ENCODE results near the gene RNF214. TPM values are rescaled to one million over a fixed set of nuclear protein-coding genes. Genes with fewer than 3 reads are reported as not detected.

Gene RNF214
- total and polyA plus RNA-seq, 2 of the 4 experiments (the other 2 are of a cell fraction) = 7.9 to 14.8 TPM

GRCh38 chr11:117273550-117274289, 41.2 kb downstream of the RNF214 start:
- ATAC-seq (ENCODE audit: low read depth) (peak; percentile 93), DNase-seq (peak; percentile 92)
- no TSS peak for BruUV-seq (replicated peaks)
- ChIA-PET CTCF (interaction anchor here (0.8 to 1.0 kb wide), 3 partner anchors 25 to 42 kb away, joined by 3 read pairs; no protein-coding TSS in a partner anchor), POLR2A (ENCODE audit: unreplicated experiment) (no interaction called here)
- Histone ChIP-seq H3K9me1 (ENCODE audit: insufficient read depth, low read length) (no peaks in the 10 kb centered on the region), H4K5ac (ENCODE audit: low read depth, low read length) (peak overlapping the region; percentile 45; the same call in 1 of the 2 replicates), H3K9ac (ENCODE audit: low read depth, low read length) (peak overlapping the region; percentile 27), H3K27ac (ENCODE audit: insufficient read depth, low read length) (peak overlapping the region; percentile 91), H3K4me2 (ENCODE audit: low read depth, low read length) (peak overlapping the region; percentile 63), H3K79me1 (ENCODE audit: low read depth in 1 of 2, low read length in 2 of 2) (peaks cover 8 to 30% of the 10 kb centered on the region in 2 experiments; a peak in 2 of 4 replicates), H3K4ac (ENCODE audit: low read depth, low read length) (peak overlapping the region; percentile 66; the same call in 1 of the 2 replicates), H4K20me1 (ENCODE audit: insufficient read depth, low read length) (no peaks in the 10 kb centered on the region; the same call in 1 of the 2 replicates), H2AFZ (replicated peaks; ENCODE audit: low read length, poor library complexity) (peak overlapping the region; percentile 68), H3K4me1 (ENCODE audit: control insufficient read depth, insufficient read depth, low read length) (peaks cover 4% of the 10 kb centered on the region), H3K4me3 (ENCODE audit: insufficient read depth, low read depth, low read length) (peak overlapping the region; percentile 11; the same call in 1 of the 2 replicates), H3K14ac (replicated peaks; ENCODE audit: low read depth, low read length) (0 out of 2 replicates have a peak overlapping the region, but pooled peaks have one; percentile 51), H2BK5ac (ENCODE audit: low read depth, low read length, poor library complexity, severe bottlenecking) (peak overlapping the region; percentile 95), H3K9me3 (ENCODE audit: control insufficient read depth, insufficient read depth, low read length) (no peaks in the 10 kb centered on the region; the same call in 1 of the 2 replicates), H3K36me3 (ENCODE audit: control insufficient read depth, insufficient read depth, low read length) (peaks cover 4% of the 10 kb centered on the region), H2AK9ac (replicated peaks; ENCODE audit: low read depth, low read length, poor library complexity) (no peak overlapping the region), H2BK15ac (ENCODE audit: low read depth, low read length) (peak overlapping the region; percentile 85), H2BK120ac (ENCODE audit: low read depth, low read length) (peak overlapping the region; percentile 88), H3K23ac (ENCODE audit: low read depth, low read length) (peak overlapping the region; percentile 71; the same call in 1 of the 2 replicates), H3K18ac (ENCODE audit: low read depth, low read length) (peak overlapping the region; percentile 48; the same call in 1 of the 2 replicates), H2AK5ac (ENCODE audit: low read depth, low read length) (no peak overlapping the region), H4K8ac (ENCODE audit: low read depth in 2 of 2, low read length in 2 of 2) (peak overlapping the region; percentile 3 to 89; a peak in 3 of 4 replicates), H4K91ac (ENCODE audit: insufficient read depth, low read depth, low read length) (peak overlapping the region; percentile 69; the same call in 1 of the 2 replicates), H3K56ac (ENCODE audit: extremely low read depth, insufficient read depth, low read length) (peak overlapping the region; percentile 82), H2BK20ac (ENCODE audit: low read depth, low read length) (peak overlapping the region; percentile 78), H3K27me3 (ENCODE audit: control insufficient read depth, insufficient read depth, low read length) (no peaks in the 10 kb centered on the region)
- in situ Hi-C loops (cut with MboI; ENCODE audit: low sequenced_read_pairs) (no loop called here), intact Hi-C loops (cut with micrococcal nuclease) (no loop called here), dilution Hi-C loops (cut with HindIII; ENCODE audit: low sequenced_read_pairs, unreplicated experiment) (no loop called here)
- WGBS, 2 experiments (ENCODE audit: extremely low coverage in 2 of 2, insufficient read length in 1 of 2) = 0% methylated on average over 2 of the region's 9 CpGs; no CpG with 5 or more reads in 1 of the 2 experiments
- TF ChIP-seq MXI1 (IDR thresholded peaks at IDR 0.05; ENCODE audit: borderline replicate concordance, low read depth, low read length) (peak; percentile 61), FOS (IDR thresholded peaks at IDR 0.05; ENCODE audit: low read depth, low read length) (peak; percentile 84), NFE2L2 (IDR thresholded peaks at IDR 0.05; ENCODE audit: low read depth, low read length) (peak; percentile 40; the same call in 1 of the 2 replicates), CEBPB (IDR thresholded peaks at IDR 0.05; ENCODE audit: low read depth, low read length) (peak; percentile 90), CTCF (conservative IDR thresholded peaks at IDR 0.05; ENCODE audit: low read depth, low read length) (no peak), USF2 (IDR thresholded peaks at IDR 0.05; ENCODE audit: low read depth, low read length) (no peak), CHD1 (IDR thresholded peaks at IDR 0.05; ENCODE audit: low read depth, low read length) (no peak), POLR2A (IDR thresholded peaks at IDR 0.05; ENCODE audit: low read depth, low read length) (no peak), MAFK (IDR thresholded peaks at IDR 0.05; ENCODE audit: low read depth, low read length) (peak; percentile 40; the same call in 1 of the 2 replicates), RFX5 (IDR thresholded peaks at IDR 0.05; ENCODE audit: low read depth, low read length) (no peak), RCOR1 (IDR thresholded peaks at IDR 0.05; ENCODE audit: insufficient replicate concordance, low read length) (no peak), MAZ (IDR thresholded peaks at IDR 0.05; ENCODE audit: borderline replicate concordance, low read depth, low read length) (no peak), RAD21 (IDR thresholded peaks at IDR 0.05; ENCODE audit: low read length) (no peak), SMC3 (IDR thresholded peaks at IDR 0.05; ENCODE audit: low read depth, low read length) (no peak), BHLHE40 (IDR thresholded peaks at IDR 0.05; ENCODE audit: low read depth, low read length) (peak; percentile 84)
